ENCODE measurements around the gene ZNF281.
"Not testable (repeated sequence)": the region's sequence is repeated elsewhere in the genome, so short reads cannot be mapped to it uniquely, and the experiment has no call there.

ZNF281 gene

GRCh38 chr1:200429221-200429751, 19.4 kb upstream of the ZNF281 start:
- H3K4me3 ChIP-seq (ENCODE audit: low read depth, low read length): no peak overlapping the region
- H3K27me3 ChIP-seq (ENCODE audit: control insufficient read depth, insufficient read depth, low read length): no peaks in the 10 kb centered on the region
- H3K27ac ChIP-seq (ENCODE audit: low read depth, low read length): no peak overlapping the region
- H3K4me1 ChIP-seq (ENCODE audit: control insufficient read depth, insufficient read depth, low read length): no peaks in the 10 kb centered on the region
- peaks cover 14% of the 10 kb centered on the region for H3K36me3 ChIP-seq (ENCODE audit: control insufficient read depth, insufficient read depth, low read length)
- 0 out of 2 replicates have a peak, but pooled peaks cover 2% of the 10 kb centered on the region for H3K9me3 ChIP-seq (ENCODE audit: control insufficient read depth, insufficient read depth, low read depth, low read length)
- no peak overlapping the region for H3K9ac ChIP-seq (ENCODE audit: low read length)

GRCh38 chr1:200428482-200429205, 18.8 kb upstream of the ZNF281 start:
- 0 out of 2 replicates have a peak, but pooled peaks cover 2% of the 10 kb centered on the region for H3K9me3 ChIP-seq (ENCODE audit: control insufficient read depth, insufficient read depth, low read depth, low read length)
- no peak overlapping the region for H3K9ac ChIP-seq (ENCODE audit: low read length)
- peaks cover 11% of the 10 kb centered on the region for H3K36me3 ChIP-seq (ENCODE audit: control insufficient read depth, insufficient read depth, low read length)
- H3K27ac ChIP-seq (ENCODE audit: low read depth, low read length): no peak overlapping the region
- H3K4me1 ChIP-seq (ENCODE audit: control insufficient read depth, insufficient read depth, low read length): no peaks in the 10 kb centered on the region
- no peak overlapping the region for H3K4me3 ChIP-seq (ENCODE audit: low read depth, low read length)
- no peaks in the 10 kb centered on the region for H3K27me3 ChIP-seq (ENCODE audit: control insufficient read depth, insufficient read depth, low read length)

DNA sequence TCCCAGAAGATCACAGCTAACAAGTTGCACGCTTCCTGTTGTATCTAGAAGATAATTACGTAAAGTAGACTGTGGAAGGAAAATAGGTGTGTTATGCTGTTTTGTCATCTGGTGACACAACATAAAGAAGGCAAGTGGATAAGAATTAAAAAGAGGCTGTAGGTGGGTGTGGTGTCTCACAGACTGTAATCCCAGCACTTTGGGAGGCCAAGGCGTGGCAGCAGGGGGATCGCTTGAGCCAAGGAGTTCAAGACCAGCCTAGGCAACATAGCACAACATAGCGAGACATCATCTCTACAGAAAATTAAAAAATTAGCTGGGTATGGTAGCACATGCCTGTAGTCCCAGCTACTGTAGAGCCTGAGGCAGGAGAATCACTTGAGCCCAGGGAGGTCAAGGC, 17.9 kb upstream of the ZNF281 start:
- Histone ChIP-seq H3K4me1 (ENCODE audit: control insufficient read depth, insufficient read depth, low read length) (no peaks in the 10 kb centered on the region), H3K36me3 (ENCODE audit: control insufficient read depth, insufficient read depth, low read length) (peaks cover 11% of the 10 kb centered on the region), H3K27ac (ENCODE audit: low read depth, low read length) (no peak overlapping the region), H3K27me3 (ENCODE audit: control insufficient read depth, insufficient read depth, low read length) (no peaks in the 10 kb centered on the region), H3K9ac (ENCODE audit: low read length) (no peak overlapping the region), H3K4me3 (ENCODE audit: low read depth, low read length) (no peak overlapping the region), H3K9me3 (ENCODE audit: control insufficient read depth, insufficient read depth, low read depth, low read length) (0 out of 2 replicates have a peak, but pooled peaks cover 2% of the 10 kb centered on the region)

DNA sequence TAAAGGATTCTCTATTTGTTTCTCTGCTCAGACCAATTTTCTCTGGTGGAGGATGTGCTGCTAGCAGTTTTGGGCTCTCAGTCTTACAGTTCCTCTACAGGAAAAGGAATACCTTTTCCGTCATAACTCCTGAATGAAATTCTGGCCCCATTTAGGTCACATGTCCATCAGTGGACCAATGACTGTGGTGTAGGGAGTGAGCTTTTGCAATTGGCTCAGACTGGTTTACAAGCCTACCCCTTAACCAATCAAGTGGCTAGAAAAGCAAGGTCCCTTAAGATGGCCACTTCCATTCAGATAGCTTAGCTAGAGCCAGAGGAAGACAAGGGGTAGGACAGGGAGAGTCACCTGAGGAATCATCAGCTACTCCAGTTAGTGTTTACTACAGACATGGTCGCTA, 16.4 kb upstream of the ZNF281 start:
- Histone ChIP-seq H3K4me1 (ENCODE audit: control insufficient read depth, insufficient read depth, low read length) (no peaks in the 10 kb centered on the region), H3K27ac (ENCODE audit: low read depth, low read length) (no peak overlapping the region), H3K27me3 (ENCODE audit: control insufficient read depth, insufficient read depth, low read length) (no peaks in the 10 kb centered on the region), H3K9ac (ENCODE audit: low read length) (no peak overlapping the region), H3K9me3 (ENCODE audit: control insufficient read depth, insufficient read depth, low read depth, low read length) (0 out of 2 replicates have a peak, but pooled peaks cover 2% of the 10 kb centered on the region), H3K36me3 (ENCODE audit: control insufficient read depth, insufficient read depth, low read length) (peaks cover 5% of the 10 kb centered on the region; the same call in 1 of the 2 replicates), H3K4me3 (ENCODE audit: low read depth, low read length) (no peak overlapping the region)

GRCh38 chr1:200423235-200423634, 13.4 kb upstream of the ZNF281 start:
- H3K27ac ChIP-seq (ENCODE audit: low read depth, low read length): no peak overlapping the region
- H3K4me3 ChIP-seq (ENCODE audit: low read depth, low read length): no peak overlapping the region

DNA sequence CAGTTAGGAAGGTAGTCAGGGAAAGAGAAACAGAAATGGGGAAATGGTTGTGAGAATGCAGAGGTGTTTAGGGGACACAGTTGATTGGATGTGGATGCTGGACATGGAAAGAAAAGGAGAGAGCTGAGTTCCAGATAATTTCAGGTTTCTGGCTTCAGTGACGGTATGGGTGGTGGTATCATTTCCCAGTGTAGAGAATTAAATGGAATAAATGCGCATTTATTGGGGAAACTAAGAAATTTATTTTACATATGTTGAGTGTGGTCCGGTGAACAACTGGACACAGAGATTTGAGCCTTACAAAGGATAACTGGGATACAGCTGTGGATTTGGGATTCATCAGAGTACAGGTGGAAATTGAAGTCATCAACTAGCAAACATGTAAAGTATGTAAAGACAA, 12.4 kb upstream of the ZNF281 start:
- Histone ChIP-seq H3K4me3 (ENCODE audit: low read depth, low read length) (no peak overlapping the region), H3K36me3 (ENCODE audit: control insufficient read depth, insufficient read depth, low read length) (peaks cover 12% of the 10 kb centered on the region), H3K9ac (ENCODE audit: low read length) (no peak overlapping the region), H3K4me1 (ENCODE audit: control insufficient read depth, insufficient read depth, low read length) (no peaks in the 10 kb centered on the region), H3K9me3 (ENCODE audit: control insufficient read depth, insufficient read depth, low read depth, low read length) (0 out of 2 replicates have a peak, but pooled peaks cover 2% of the 10 kb centered on the region), H3K27ac (ENCODE audit: low read depth, low read length) (no peak overlapping the region), H3K27me3 (ENCODE audit: control insufficient read depth, insufficient read depth, low read length) (no peaks in the 10 kb centered on the region)

More at GRCh38 chr1:200423235-200423634, 13.4 kb upstream of the ZNF281 start:
- Histone ChIP-seq H3K4me1 (ENCODE audit: control insufficient read depth, insufficient read depth, low read length) (no peaks in the 10 kb centered on the region), H3K9ac (ENCODE audit: low read length) (no peak overlapping the region), H3K27me3 (ENCODE audit: control insufficient read depth, insufficient read depth, low read length) (no peaks in the 10 kb centered on the region), H3K9me3 (ENCODE audit: control insufficient read depth, insufficient read depth, low read depth, low read length) (0 out of 2 replicates have a peak, but pooled peaks cover 2% of the 10 kb centered on the region), H3K36me3 (ENCODE audit: control insufficient read depth, insufficient read depth, low read length) (peaks cover 7% of the 10 kb centered on the region; the same call in 1 of the 2 replicates)

DNA sequence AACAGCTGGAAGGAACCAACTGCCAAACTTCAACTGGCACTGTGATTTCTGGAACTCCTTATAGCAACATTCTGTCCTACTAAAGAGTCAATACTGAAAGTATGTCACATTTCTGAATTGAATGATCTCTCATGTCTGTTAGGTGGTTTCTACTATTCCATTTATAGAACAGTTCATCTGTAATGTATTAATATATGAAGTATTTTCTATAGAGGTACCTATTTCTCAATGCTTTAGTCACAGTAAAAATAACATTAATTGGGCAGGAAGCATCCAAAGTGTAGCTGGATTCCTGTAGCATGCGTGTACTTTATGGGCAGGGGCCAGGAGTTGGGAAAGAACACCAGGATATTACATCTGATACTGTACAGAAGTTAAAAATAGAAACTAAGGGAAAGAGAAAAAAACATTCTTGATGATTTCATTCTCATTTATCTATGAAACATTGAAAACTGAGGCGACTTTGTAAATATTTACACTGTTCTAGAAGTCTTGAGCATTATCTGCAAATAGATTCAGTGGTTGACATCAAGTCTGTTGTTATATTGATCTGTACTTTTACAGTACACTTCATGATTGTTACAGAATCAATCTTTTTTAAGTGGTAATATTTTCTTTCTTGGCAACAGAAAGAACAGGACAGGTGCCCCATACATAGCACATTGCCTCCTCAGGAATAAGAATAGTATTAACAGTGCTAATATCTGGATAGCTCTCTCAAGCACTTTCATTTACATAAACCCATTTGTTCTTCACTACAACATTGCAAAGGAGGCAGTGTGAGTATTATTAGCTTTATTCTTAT, 6.2 kb upstream of the ZNF281 start:
- Histone ChIP-seq H3K4me3 (ENCODE audit: low read depth, low read length) (no peak overlapping the region), H3K9me3 (ENCODE audit: control insufficient read depth, insufficient read depth, low read depth, low read length) (no peaks in the 10 kb centered on the region), H3K4me1 (ENCODE audit: control insufficient read depth, insufficient read depth, low read length) (peaks cover 7% of the 10 kb centered on the region), H3K9ac (ENCODE audit: low read length) (no peak overlapping the region), H3K27ac (ENCODE audit: low read depth, low read length) (no peak overlapping the region), H3K27me3 (ENCODE audit: control insufficient read depth, insufficient read depth, low read length) (no peaks in the 10 kb centered on the region), H3K36me3 (ENCODE audit: control insufficient read depth, insufficient read depth, low read length) (peaks cover 20% of the 10 kb centered on the region)

- H3K9ac ChIP-seq (ENCODE audit: low read length): no peak overlapping the region
- H3K4me3 ChIP-seq (ENCODE audit: low read depth, low read length): no peak overlapping the region
- peaks cover 20% of the 10 kb centered on the region for H3K36me3 ChIP-seq (ENCODE audit: control insufficient read depth, insufficient read depth, low read length)
- H3K4me1 ChIP-seq (ENCODE audit: control insufficient read depth, insufficient read depth, low read length): peaks cover 10% of the 10 kb centered on the region
- H3K9me3 ChIP-seq (ENCODE audit: control insufficient read depth, insufficient read depth, low read depth, low read length): no peaks in the 10 kb centered on the region
- no peak overlapping the region for H3K27ac ChIP-seq (ENCODE audit: low read depth, low read length)
- no peaks in the 10 kb centered on the region for H3K27me3 ChIP-seq (ENCODE audit: control insufficient read depth, insufficient read depth, low read length)
Observed at GRCh38 chr1:200415227-200415626, 5.4 kb upstream of the ZNF281 start.

GRCh38 chr1:200414657-200415056, 4.8 kb upstream of the ZNF281 start:
- no peaks in the 10 kb centered on the region for H3K9me3 ChIP-seq (ENCODE audit: control insufficient read depth, insufficient read depth, low read depth, low read length)
- H3K9ac ChIP-seq (ENCODE audit: low read length): no peak overlapping the region
- H3K4me3 ChIP-seq (ENCODE audit: low read depth, low read length): no peak overlapping the region
- H3K27me3 ChIP-seq (ENCODE audit: control insufficient read depth, insufficient read depth, low read length): no peaks in the 10 kb centered on the region
- H3K4me1 ChIP-seq (ENCODE audit: control insufficient read depth, insufficient read depth, low read length): peaks cover 10% of the 10 kb centered on the region
- peaks cover 20% of the 10 kb centered on the region for H3K36me3 ChIP-seq (ENCODE audit: control insufficient read depth, insufficient read depth, low read length)
- H3K27ac ChIP-seq (ENCODE audit: low read depth, low read length): no peak overlapping the region

- H3K9me3 ChIP-seq (ENCODE audit: control insufficient read depth, insufficient read depth, low read depth, low read length); H3K27ac ChIP-seq (ENCODE audit: low read depth, low read length); H3K27me3 ChIP-seq (ENCODE audit: control insufficient read depth, insufficient read depth, low read length); H3K9ac ChIP-seq (ENCODE audit: low read length); H3K4me3 ChIP-seq (ENCODE audit: low read depth, low read length): not testable (repeated sequence)
- peaks cover 23% of the 10 kb centered on the region for H3K36me3 ChIP-seq (ENCODE audit: control insufficient read depth, insufficient read depth, low read length)
- H3K4me1 ChIP-seq (ENCODE audit: control insufficient read depth, insufficient read depth, low read length): peaks cover 13% of the 10 kb centered on the region
Observed at GRCh38 chr1:200413766-200414165, 3.9 kb upstream of the ZNF281 start.
